ENCODE data around the gene PARP16. TPM values are rescaled to one million over a fixed set of nuclear protein-coding genes. Genes with fewer than 3 reads are reported as not detected.

The PARP16 gene
- total RNA-seq, 3 donors from 2014 or later (not counting 1 experiment from before 2014, with no cell fraction given) = 11.7 to 19.3 (median 16.4) TPM

- H3K36me3 Mint-ChIP-seq = peaks cover 34% of the 10 kb centered on the region
- Histone ChIP-seq H3K27ac (ENCODE audit: low read length) (no peak overlapping the region), H3K36me3 (ENCODE audit: control insufficient read depth, insufficient read depth, low read length) (peaks cover 46% of the 10 kb centered on the region), H3K9me3 (ENCODE audit: control insufficient read depth, insufficient read depth, low read length) (no peaks in the 10 kb centered on the region), H3K27me3 (ENCODE audit: control insufficient read depth, insufficient read depth, low read length) (no peaks in the 10 kb centered on the region), H3K4me3 (ENCODE audit: low read length) (no peak overlapping the region), H3K4me1 (ENCODE audit: control insufficient read depth, insufficient read depth, low read length) (no peaks in the 10 kb centered on the region)
- DNase-seq (no peak), ATAC-seq (no peak)
- H3K27me3 Mint-ChIP-seq (ENCODE audit: low read depth in 2 of 2) = no peaks in the 10 kb centered on the region
- no peaks in the 10 kb centered on the region for H3K9me3 Mint-ChIP-seq
- no peak overlapping the region for H3K27ac Mint-ChIP-seq
- 61% methylated on average over 5 of the region's 5 CpGs for WGBS (ENCODE audit: insufficient coverage)
- TF ChIP-seq, protein P1, sequence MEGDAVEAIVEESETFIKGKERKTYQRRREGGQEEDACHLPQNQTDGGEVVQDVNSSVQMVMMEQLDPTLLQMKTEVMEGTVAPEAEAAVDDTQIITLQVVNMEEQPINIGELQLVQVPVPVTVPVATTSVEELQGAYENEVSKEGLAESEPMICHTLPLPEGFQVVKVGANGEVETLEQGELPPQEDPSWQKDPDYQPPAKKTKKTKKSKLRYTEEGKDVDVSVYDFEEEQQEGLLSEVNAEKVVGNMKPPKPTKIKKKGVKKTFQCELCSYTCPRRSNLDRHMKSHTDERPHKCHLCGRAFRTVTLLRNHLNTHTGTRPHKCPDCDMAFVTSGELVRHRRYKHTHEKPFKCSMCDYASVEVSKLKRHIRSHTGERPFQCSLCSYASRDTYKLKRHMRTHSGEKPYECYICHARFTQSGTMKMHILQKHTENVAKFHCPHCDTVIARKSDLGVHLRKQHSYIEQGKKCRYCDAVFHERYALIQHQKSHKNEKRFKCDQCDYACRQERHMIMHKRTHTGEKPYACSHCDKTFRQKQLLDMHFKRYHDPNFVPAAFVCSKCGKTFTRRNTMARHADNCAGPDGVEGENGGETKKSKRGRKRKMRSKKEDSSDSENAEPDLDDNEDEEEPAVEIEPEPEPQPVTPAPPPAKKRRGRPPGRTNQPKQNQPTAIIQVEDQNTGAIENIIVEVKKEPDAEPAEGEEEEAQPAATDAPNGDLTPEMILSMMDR (IDR thresholded peaks at IDR 0.05) = no peak
- H3K4me3 Mint-ChIP-seq = no peak overlapping the region
- intact Hi-C loops (cut with micrococcal nuclease) = no loop called here
- H3K4me1 Mint-ChIP-seq = no peaks in the 10 kb centered on the region
Measured at GRCh38 chr15:65258375-65259262, 28.1 kb downstream of the PARP16 start.

DNA sequence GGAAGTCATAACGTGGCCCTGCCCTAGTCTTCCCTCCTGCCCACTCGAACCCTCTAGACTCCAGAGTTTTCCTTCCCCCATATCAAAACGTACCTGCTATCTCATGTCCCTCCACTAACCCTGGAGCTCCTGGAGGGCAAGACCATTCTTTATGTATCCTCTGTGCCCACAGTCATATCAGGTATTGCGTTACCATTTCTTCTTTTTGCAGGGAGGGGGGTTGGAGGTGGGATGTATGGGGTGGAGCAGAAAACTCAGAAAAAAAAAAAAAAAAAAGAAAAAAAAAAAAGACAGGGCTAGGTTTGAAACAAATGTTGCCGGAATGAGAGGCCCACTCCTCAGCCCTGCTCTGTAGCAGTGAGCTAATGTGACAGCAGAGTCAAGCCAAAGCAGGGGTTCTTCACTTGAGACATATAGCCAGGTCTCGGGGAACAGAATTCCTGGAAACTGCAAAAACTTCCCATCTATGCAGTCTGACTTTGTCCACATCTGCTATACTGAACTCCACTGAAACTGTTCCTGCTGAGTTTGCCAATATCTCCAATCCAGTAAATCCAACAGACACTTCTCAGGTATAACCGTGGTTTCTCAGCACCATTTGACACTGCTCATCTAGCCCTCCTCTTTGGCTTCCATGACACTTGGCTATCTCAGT, 31.1 kb downstream of the PARP16 start:
- Mint-ChIP-seq H3K27me3 (ENCODE audit: low read depth in 2 of 2) (no peaks in the 10 kb centered on the region), H3K4me3 (no peak overlapping the region), H3K9me3 (no peaks in the 10 kb centered on the region), H3K36me3 (peaks cover 30% of the 10 kb centered on the region), H3K4me1 (no peaks in the 10 kb centered on the region), H3K27ac (no peak overlapping the region)
- TF ChIP-seq, protein P1 (IDR thresholded peaks at IDR 0.05) = no peak
- ATAC-seq (no peak), DNase-seq (no peak)
- 97% methylated on average over 7 of the region's 7 CpGs for whole genome bisulfite sequencing (ENCODE audit: insufficient coverage)
- Histone ChIP-seq H3K9me3 (ENCODE audit: control insufficient read depth, insufficient read depth, low read length) (no peaks in the 10 kb centered on the region), H3K27me3 (ENCODE audit: control insufficient read depth, insufficient read depth, low read length) (no peaks in the 10 kb centered on the region), H3K4me3 (ENCODE audit: low read length) (no peak overlapping the region), H3K27ac (ENCODE audit: low read length) (no peak overlapping the region), H3K4me1 (ENCODE audit: control insufficient read depth, insufficient read depth, low read length) (no peaks in the 10 kb centered on the region), H3K36me3 (ENCODE audit: control insufficient read depth, insufficient read depth, low read length) (peaks cover 27% of the 10 kb centered on the region)
- intact Hi-C loops (cut with micrococcal nuclease) = no loop called here

- no CpG with 5 or more reads among the region's 1 CpG for WGBS (ENCODE audit: insufficient coverage)
- Mint-ChIP-seq H3K36me3 (peaks cover 22% of the 10 kb centered on the region), H3K27ac (no peak overlapping the region), H3K27me3 (ENCODE audit: low read depth in 2 of 2) (no peaks in the 10 kb centered on the region), H3K4me1 (no peaks in the 10 kb centered on the region), H3K9me3 (no peaks in the 10 kb centered on the region), H3K4me3 (no peak overlapping the region)
- TF ChIP-seq, protein P1 (IDR thresholded peaks at IDR 0.05) = no peak
- Histone ChIP-seq H3K27me3 (ENCODE audit: control insufficient read depth, insufficient read depth, low read length) (no peaks in the 10 kb centered on the region), H3K9me3 (ENCODE audit: control insufficient read depth, insufficient read depth, low read length) (no peaks in the 10 kb centered on the region), H3K27ac (ENCODE audit: low read length) (no peak overlapping the region), H3K36me3 (ENCODE audit: control insufficient read depth, insufficient read depth, low read length) (peaks cover 20% of the 10 kb centered on the region), H3K4me1 (ENCODE audit: control insufficient read depth, insufficient read depth, low read length) (no peaks in the 10 kb centered on the region), H3K4me3 (ENCODE audit: low read length) (no peak overlapping the region)
- DNase-seq (no peak), ATAC-seq (no peak)
- intact Hi-C loops (cut with micrococcal nuclease) = no loop called here
Measured at GRCh38 chr15:65254758-65255157, 31.9 kb downstream of the PARP16 start.
